Esophagus muscularis mucosa (tissue), 4 donors: ENCODE results near the gene FAM221A.

Experiments
- EP300 ChIP-seq: sonication (generic); formaldehyde crosslinking; IDR thresholded peaks from one replicate; pipeline ENCODE4 v1.6.1; 2017; ENCODE audit warnings: antibody characterized with exemption
- POLR2A ChIP-seq: fragments of 450-650 bp; IDR thresholded peaks from one replicate; pipeline ENCODE4 v1.6.1; 2017; ENCODE audit warnings: antibody characterized with exemption, moderate library complexity, mild to moderate bottlenecking, low read depth
- POLR2AphosphoS5 ChIP-seq, 2 donors: sonication (generic); formaldehyde crosslinking; IDR thresholded peaks; one replicate each; pipeline ENCODE4 v1.6.1; 2017; ENCODE audit warnings: antibody characterized with exemption in 2 of 2
- TF ChIP-seq, protein P1 (sequence below), 3 experiments: fragments of 200-600 bp in 2 of 3; fragments of 450-650 bp in 1 of 3; sonication (generic) in 2 of 3; IDR thresholded peaks; one replicate each; pipeline ENCODE4 v1.5.1; 2017 to 2019; ENCODE audit warnings: antibody characterized with exemption in 3 of 3, mild to moderate bottlenecking in 2 of 3, moderate library complexity in 1 of 3

DNA sequence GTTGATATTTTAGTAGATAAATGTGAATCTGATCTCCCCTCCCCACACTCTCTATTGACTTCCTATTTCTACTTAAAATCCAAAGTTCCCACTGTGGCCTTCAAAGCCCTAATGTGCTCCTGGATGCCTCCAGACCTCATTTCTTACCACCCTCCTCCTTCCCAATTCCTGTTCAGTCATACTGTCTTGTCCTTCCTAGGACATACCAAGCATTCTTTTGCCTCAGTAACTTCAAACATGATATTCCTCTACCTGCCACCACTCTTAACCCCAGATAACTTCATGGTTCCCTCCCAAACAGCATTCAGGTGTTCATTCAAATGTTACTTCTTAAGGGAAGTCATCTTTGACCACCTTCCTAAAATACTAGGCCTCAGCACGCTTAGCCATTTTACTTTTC is 34.2 kb upstream of the FAM221A start:
- TF ChIP-seq, protein P1, sequence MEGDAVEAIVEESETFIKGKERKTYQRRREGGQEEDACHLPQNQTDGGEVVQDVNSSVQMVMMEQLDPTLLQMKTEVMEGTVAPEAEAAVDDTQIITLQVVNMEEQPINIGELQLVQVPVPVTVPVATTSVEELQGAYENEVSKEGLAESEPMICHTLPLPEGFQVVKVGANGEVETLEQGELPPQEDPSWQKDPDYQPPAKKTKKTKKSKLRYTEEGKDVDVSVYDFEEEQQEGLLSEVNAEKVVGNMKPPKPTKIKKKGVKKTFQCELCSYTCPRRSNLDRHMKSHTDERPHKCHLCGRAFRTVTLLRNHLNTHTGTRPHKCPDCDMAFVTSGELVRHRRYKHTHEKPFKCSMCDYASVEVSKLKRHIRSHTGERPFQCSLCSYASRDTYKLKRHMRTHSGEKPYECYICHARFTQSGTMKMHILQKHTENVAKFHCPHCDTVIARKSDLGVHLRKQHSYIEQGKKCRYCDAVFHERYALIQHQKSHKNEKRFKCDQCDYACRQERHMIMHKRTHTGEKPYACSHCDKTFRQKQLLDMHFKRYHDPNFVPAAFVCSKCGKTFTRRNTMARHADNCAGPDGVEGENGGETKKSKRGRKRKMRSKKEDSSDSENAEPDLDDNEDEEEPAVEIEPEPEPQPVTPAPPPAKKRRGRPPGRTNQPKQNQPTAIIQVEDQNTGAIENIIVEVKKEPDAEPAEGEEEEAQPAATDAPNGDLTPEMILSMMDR (IDR thresholded peaks at IDR 0.05): no peak
- TF ChIP-seq POLR2A (no peak), EP300 (no peak), POLR2AphosphoS5 (IDR thresholded peaks at IDR 0.05) (no peak)
